Neuronal stem cell (in vitro differentiated cells): Measurements from ENCODE around the gene SERPINA1.

Source experiments
- DNase-seq: peaks from one replicate; pipeline ENCODE4 v3.0.0-alpha.2; 2013; ENCODE audit warnings: low spot score
- H2AFZ ChIP-seq: one replicate; pipeline ENCODE4 v1.6.1; 2013; ENCODE audit warnings: mild to moderate bottlenecking, low read length, inconsistent platforms
- H2AK5ac ChIP-seq: 2 replicates; pipeline ENCODE4 v1.6.1; 2013; ENCODE audit warnings: low read depth, mild to moderate bottlenecking, inconsistent platforms, low read length, moderate library complexity, mixed read lengths
- H2BK120ac ChIP-seq: 2 replicates; pipeline ENCODE4 v1.6.1; 2013; ENCODE audit warnings: low read depth, mild to moderate bottlenecking, inconsistent platforms, low read length, moderate library complexity, mixed read lengths
- H2BK12ac ChIP-seq: one replicate; pipeline ENCODE4 v1.6.1; 2013; ENCODE audit warnings: low read length, inconsistent platforms
- H2BK15ac ChIP-seq: 2 replicates; pipeline ENCODE4 v1.6.1; 2013; ENCODE audit warnings: mild to moderate bottlenecking, low read length, inconsistent platforms, mixed read lengths
- H2BK5ac ChIP-seq: one replicate; pipeline ENCODE4 v1.6.1; 2013; ENCODE audit warnings: inconsistent platforms, mild to moderate bottlenecking, low read length, moderate library complexity
- H3K14ac ChIP-seq: one replicate; pipeline ENCODE4 v1.6.1; 2013; ENCODE audit warnings: low read length, inconsistent platforms
- H3K18ac ChIP-seq: 2 replicates; pipeline ENCODE4 v1.6.1; 2013; ENCODE audit warnings: low read length, inconsistent platforms
- H3K23ac ChIP-seq: 2 replicates; pipeline ENCODE4 v1.6.1; 2013; ENCODE audit warnings: low read depth, mild to moderate bottlenecking, mixed read lengths, low read length, inconsistent platforms; ENCODE audit not compliant: poor library complexity
- H3K27ac ChIP-seq: replicated peaks from 3 replicates; pipeline ENCODE4 v1.5.1; 2013; ENCODE audit warnings: low read length, inconsistent platforms
- H3K27me3 ChIP-seq, 3 experiments: 2 replicates each; pipeline ENCODE4 v1.6.1; 2013; ENCODE audit warnings: low read length in 3 of 3, mild to moderate bottlenecking in 2 of 3, inconsistent platforms in 1 of 3, low read depth in 1 of 3, mixed read lengths in 1 of 3, moderate library complexity in 1 of 3; ENCODE audit not compliant: control insufficient read depth in 3 of 3, insufficient read depth in 3 of 3
- H3K36me3 ChIP-seq, 2 donors: replicated peaks in 1 of 2; 2 replicates each; pipeline ENCODE4 v1.6.1; 2013; ENCODE audit warnings: low read length in 2 of 2; ENCODE audit not compliant: control insufficient read depth in 2 of 2, insufficient read depth in 2 of 2
- H3K4ac ChIP-seq: 2 replicates; pipeline ENCODE4 v1.6.1; 2013; ENCODE audit warnings: inconsistent platforms, mild to moderate bottlenecking, low read length, moderate library complexity
- H3K4me1 ChIP-seq, 2 donors: 1 replicate in 1 of 2; 2 replicates in 1 of 2; pipeline ENCODE4 v1.6.1; 2013; ENCODE audit warnings: low read length in 2 of 2, low read depth in 1 of 2; ENCODE audit not compliant: control insufficient read depth in 2 of 2, insufficient read depth in 1 of 2
- H3K4me2 ChIP-seq: one replicate; pipeline ENCODE4 v1.6.1; 2013; ENCODE audit warnings: mild to moderate bottlenecking, low read length, inconsistent platforms; ENCODE audit not compliant: insufficient read depth, poor library complexity, severe bottlenecking
- H3K4me3 ChIP-seq, 2 donors: 2 replicates each; pipeline ENCODE4 v1.5.1; 2013; ENCODE audit warnings: low read length in 2 of 2, mild to moderate bottlenecking in 2 of 2, inconsistent platforms in 1 of 2, moderate library complexity in 1 of 2
- H3K79me1 ChIP-seq: one replicate; pipeline ENCODE4 v1.6.1; 2013; ENCODE audit warnings: low read depth, mild to moderate bottlenecking, inconsistent platforms, low read length, moderate library complexity
- H3K9ac ChIP-seq: one replicate; pipeline ENCODE4 v1.6.1; 2013; ENCODE audit warnings: mild to moderate bottlenecking, low read depth, low read length, inconsistent platforms; ENCODE audit not compliant: poor library complexity
- H3K9me3 ChIP-seq, 2 donors: replicated peaks in 1 of 2; 2 replicates each; pipeline versions ENCODE3 to v1.6.1; 2013; ENCODE audit warnings: low read length in 2 of 2, mild to moderate bottlenecking in 2 of 2, inconsistent platforms in 1 of 2, low read depth in 1 of 2, mixed read lengths in 1 of 2, moderate library complexity in 1 of 2; ENCODE audit not compliant: control insufficient read depth in 2 of 2, insufficient read depth in 1 of 2
- H4K8ac ChIP-seq: one replicate; pipeline ENCODE4 v1.6.1; 2013; ENCODE audit warnings: low read depth, mild to moderate bottlenecking, inconsistent platforms, low read length, moderate library complexity
- H4K91ac ChIP-seq: one replicate; pipeline ENCODE4 v1.6.1; 2013; ENCODE audit warnings: low read length, low read depth, mild to moderate bottlenecking, inconsistent platforms; ENCODE audit not compliant: poor library complexity
- WGBS, 2 donors: extraction: QIAGEN DNeasy Blood & Tissue Kit; methylation state at CpG; one replicate each; pipeline ENCODE4 v1.1.7; 2013; ENCODE audit warnings: missing lambda C conversion rate in 2 of 2, mixed read lengths in 1 of 2; ENCODE audit not compliant: insufficient read length in 2 of 2, insufficient replicate concordance in 1 of 2; ENCODE audit errors: extremely low coverage in 2 of 2; 5-methylcytosine and 5-hydroxymethylcytosine counted together

SERPINA1 gene

DNA sequence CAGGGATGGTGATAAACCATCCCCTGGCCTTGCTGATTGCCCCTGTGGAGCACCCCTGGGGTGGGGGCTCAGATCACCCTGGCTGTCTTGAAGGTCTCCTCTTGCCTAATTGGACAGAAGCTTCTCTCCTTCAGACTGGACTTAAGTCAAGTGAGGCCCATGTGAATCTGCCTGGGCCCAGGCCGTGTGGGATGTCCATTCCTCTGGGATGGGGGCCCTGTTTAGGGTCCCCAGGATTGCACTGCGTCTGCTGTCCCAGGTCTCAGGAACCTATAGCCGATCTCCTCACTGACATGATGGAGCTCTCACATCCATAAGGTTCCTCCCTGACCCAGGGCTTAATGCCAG, 20.2 kb downstream of the SERPINA1 start:
- WGBS, 2 donors, result no CpG with 5 or more reads among the region's 3 CpGs
- Histone ChIP-seq H3K4me3 (no peak overlapping the region), H3K27ac (no peak overlapping the region), H3K23ac (no peak overlapping the region), H3K9me3 (no peaks in the 10 kb centered on the region), H4K8ac (no peak overlapping the region), H3K4ac (no peak overlapping the region), H4K91ac (no peak overlapping the region), H3K9ac (no peak overlapping the region), H3K4me1 (peaks cover 0 to 2% of the 10 kb centered on the region in 2 donors), H2AK5ac (peak overlapping the region; percentile 85), H3K36me3 (no peaks in the 10 kb centered on the region), H2BK5ac (no peak overlapping the region), H3K27me3 (peaks cover 0 to 5% (median 0%) of the 10 kb centered on the region in 3 experiments), H3K4me2 (no peak overlapping the region), H2AFZ (no peak overlapping the region), H2BK15ac (no peak overlapping the region), H3K14ac (no peak overlapping the region), H3K18ac (peak overlapping the region; percentile 53), H3K79me1 (no peaks in the 10 kb centered on the region), H2BK120ac (no peak overlapping the region), H2BK12ac (no peak overlapping the region)
- DNase-seq, result no peak

DNA sequence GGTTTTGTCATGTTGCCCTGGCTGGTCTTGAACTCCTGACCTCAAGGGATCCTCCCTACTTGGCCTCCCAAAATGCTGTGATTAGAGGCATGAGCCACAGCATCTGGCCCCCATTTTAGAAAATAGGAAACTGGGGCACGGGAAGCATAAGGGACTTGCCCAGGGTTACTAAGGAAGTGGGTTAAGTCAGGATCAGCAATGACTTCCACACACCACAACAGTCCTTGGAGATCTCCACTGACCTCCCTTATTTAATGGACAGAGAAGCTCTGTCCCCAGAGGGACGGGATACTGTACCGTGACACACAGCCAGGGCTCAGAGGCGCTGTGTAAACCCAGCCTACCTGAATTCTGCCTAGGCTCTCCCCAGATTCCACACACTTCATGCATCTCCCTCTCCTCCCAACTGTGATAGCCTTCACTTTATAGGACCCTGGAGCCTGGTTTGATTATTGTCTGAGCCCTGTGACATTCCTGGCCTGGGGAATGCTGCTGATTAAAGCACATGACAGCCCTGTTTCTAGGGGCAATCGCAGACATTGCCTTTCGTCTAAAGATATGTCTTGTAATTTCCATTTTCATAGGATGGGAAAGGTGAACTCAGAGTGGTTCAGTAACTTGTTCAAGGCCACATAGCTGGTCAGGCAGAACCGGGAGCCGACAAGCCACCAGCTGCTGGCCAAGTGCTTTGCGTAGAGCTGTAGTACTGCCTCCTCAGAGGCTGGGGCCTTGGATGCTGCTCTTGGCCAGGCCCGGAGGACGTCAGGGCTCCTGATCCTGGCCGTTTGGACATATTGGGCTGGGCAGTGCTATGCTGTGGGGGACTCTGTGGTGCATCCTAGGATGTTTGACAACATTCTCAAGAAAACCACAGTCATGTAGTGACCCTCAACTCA, 20.8 kb downstream of the SERPINA1 start:
- no peak overlapping the region for H3K4ac ChIP-seq
- H2AK5ac ChIP-seq, result peak overlapping the region; percentile 85
- no peak overlapping the region for H4K8ac ChIP-seq
- no peaks in the 10 kb centered on the region for H3K79me1 ChIP-seq
- no CpG with 5 or more reads among the region's 12 CpGs for WGBS, 2 donors
- peaks cover 0 to 4% of the 10 kb centered on the region in 2 donors for H3K4me1 ChIP-seq
- DNase-seq, result no peak
- no peak overlapping the region for H2BK120ac ChIP-seq
- H3K4me2 ChIP-seq, result no peak overlapping the region
- no peak overlapping the region for H3K9ac ChIP-seq
- no peak overlapping the region for H2BK12ac ChIP-seq
- H3K27ac ChIP-seq, result no peak overlapping the region
- no peak overlapping the region for H3K18ac ChIP-seq
- H4K91ac ChIP-seq, result no peak overlapping the region
- H3K14ac ChIP-seq, result no peak overlapping the region
- peaks cover 0 to 5% (median 0%) of the 10 kb centered on the region in 3 experiments for H3K27me3 ChIP-seq
- no peak overlapping the region for H2BK5ac ChIP-seq
- H3K4me3 ChIP-seq, result no peak overlapping the region
- H3K36me3 ChIP-seq, result no peaks in the 10 kb centered on the region
- no peak overlapping the region for H2BK15ac ChIP-seq
- no peak overlapping the region for H2AFZ ChIP-seq
- H3K23ac ChIP-seq, result no peak overlapping the region
- no peaks in the 10 kb centered on the region for H3K9me3 ChIP-seq

DNA sequence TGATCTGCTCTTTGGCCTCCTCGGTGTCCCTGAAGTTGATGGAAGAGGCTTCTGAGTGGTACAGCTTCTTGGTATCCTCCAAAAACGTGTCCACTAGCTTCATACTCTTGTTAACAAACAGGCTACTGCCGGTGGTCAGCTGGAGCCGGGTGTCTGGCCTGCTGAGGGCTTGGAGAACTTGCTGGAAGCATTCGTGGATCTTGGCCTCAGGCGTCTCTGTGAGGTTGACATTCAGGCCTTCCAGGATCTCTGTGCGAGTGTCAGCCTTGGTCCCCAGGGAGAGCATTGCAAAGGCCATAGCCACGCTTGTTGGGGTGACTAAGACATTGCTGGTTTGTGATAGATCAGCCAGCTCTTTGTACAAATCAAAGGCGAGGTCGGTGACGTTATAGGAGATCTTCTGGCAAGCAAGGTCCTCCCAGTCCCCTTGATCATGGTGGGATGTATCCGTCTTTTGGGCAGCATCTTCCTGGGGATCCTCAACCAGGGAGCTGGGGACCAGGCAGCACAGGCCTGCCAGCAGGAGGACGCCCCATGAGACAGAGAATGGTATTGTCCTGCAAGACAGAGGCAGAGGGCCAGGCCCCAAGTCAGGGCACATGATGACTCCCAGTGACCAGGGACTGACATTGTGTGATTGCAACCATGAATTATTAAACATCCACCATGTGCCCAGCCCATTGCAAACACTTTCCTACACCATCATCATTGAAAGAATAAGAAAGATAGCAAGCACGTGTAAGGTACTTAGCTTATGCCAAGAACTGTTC, 22.1 kb downstream of the SERPINA1 start, which contains the start of gene SERPINA2:
Gene SERPINA2 (minus strand): TSS at position 553 of the 770 bp plus-strand sequence.
- Histone ChIP-seq H3K14ac (no peak within 1 kb of the TSS), H3K27me3 (peaks cover 0 to 5% (median 0%) of the 10 kb centered on the region in 3 experiments), H4K8ac (no peak within 1 kb of the TSS), H3K18ac (no peak within 1 kb of the TSS), H3K9me3 (no peaks in the 10 kb centered on the region), H4K91ac (no peak within 1 kb of the TSS), H3K79me1 (no peaks in the 10 kb centered on the region), H3K23ac (no peak within 1 kb of the TSS), H2BK120ac (no peak within 1 kb of the TSS), H2BK5ac (no peak within 1 kb of the TSS), H3K36me3 (no peaks in the 10 kb centered on the region), H3K9ac (no peak within 1 kb of the TSS), H2AK5ac (no peak within 1 kb of the TSS), H3K4me3 (peak within 1 kb of the TSS in 1 of 2 donors; percentile 36), H2AFZ (no peak within 1 kb of the TSS), H2BK15ac (no peak within 1 kb of the TSS), H3K4me2 (no peak within 1 kb of the TSS), H2BK12ac (no peak within 1 kb of the TSS), H3K27ac (no peak within 1 kb of the TSS), H3K4me1 (peaks cover 0 to 4% of the 10 kb centered on the region in 2 donors), H3K4ac (no peak within 1 kb of the TSS)
- WGBS, 2 donors, result no CpG with 5 or more reads among the region's 14 CpGs
- DNase-seq, result no peak

DNA sequence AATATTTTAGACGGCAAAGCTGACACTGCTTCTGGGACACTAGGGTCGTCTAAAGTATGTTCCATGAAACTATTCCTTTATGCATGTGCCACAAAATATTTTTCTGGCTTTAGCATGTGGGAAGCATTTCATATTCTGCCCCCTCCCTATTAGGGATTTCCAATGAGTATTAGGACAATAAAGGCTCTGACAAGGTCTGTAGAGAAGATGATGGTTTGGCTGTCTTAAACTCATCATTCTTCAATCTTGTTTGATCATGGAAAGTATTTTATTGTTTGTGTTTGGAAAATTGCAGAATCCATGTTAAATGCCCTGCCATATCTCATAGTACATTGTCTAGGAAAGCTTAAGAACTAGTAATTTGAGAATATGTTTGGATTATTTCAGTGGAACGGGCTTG, 22.8 kb downstream of the SERPINA1 start:
- Histone ChIP-seq H4K91ac (no peak overlapping the region), H2AK5ac (no peak overlapping the region), H3K18ac (no peak overlapping the region), H2BK120ac (no peak overlapping the region), H2AFZ (no peak overlapping the region), H3K36me3 (no peaks in the 10 kb centered on the region), H3K4ac (no peak overlapping the region), H3K9ac (no peak overlapping the region), H3K4me2 (no peak overlapping the region), H3K23ac (no peak overlapping the region), H2BK5ac (no peak overlapping the region), H3K79me1 (no peaks in the 10 kb centered on the region), H3K4me3 (no peak overlapping the region), H3K4me1 (peaks cover 0 to 4% of the 10 kb centered on the region in 2 donors), H3K9me3 (no peaks in the 10 kb centered on the region), H3K27me3 (peaks cover 0 to 5% (median 0%) of the 10 kb centered on the region in 3 experiments), H3K27ac (no peak overlapping the region), H2BK12ac (no peak overlapping the region), H3K14ac (no peak overlapping the region), H4K8ac (no peak overlapping the region), H2BK15ac (no peak overlapping the region)
- no peak for DNase-seq
- no CpG with 5 or more reads among the region's 3 CpGs for WGBS, 2 donors
